Measurements from ENCODE around the gene ETHE1.
A peak's percentile ranks its signal among the peaks of the same experiment; 100 is the strongest.
"Not testable (repeated sequence)": the region's sequence is repeated elsewhere in the genome, so short reads cannot be mapped to it uniquely, and the experiment has no call there.

Gene ETHE1

DNA sequence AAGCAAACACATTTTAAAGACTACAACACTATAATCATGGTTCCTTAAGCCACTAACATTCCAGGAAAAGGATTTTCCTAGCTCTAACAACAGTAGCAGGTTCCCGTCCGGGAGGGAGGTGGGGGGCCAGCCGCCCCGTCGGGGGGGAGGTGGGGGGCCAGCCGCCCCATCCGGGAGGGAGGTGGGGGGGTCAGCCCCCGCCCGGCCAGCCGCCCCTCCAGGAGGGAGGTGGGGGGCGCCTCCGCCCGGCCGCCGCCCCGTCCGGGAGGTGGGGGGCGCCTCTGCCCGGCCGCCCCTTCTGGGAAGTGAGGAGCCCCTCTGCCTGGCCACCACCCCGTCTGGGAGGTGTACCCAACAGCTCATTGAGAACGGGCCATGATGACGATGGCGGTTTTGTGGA lies 20.9 kb upstream of the ETHE1 start:
- H3K4me3 ChIP-seq (ENCODE audit: low read length); H3K9ac ChIP-seq (ENCODE audit: low read depth, low read length); H3K27ac ChIP-seq (ENCODE audit: low read length); H3K4me1 ChIP-seq (ENCODE audit: insufficient read depth, low read length); H3K9me3 ChIP-seq (ENCODE audit: insufficient read depth, low read depth, low read length); H3K27me3 ChIP-seq (ENCODE audit: insufficient read depth, low read length): not testable (repeated sequence)
- H3K36me3 ChIP-seq (ENCODE audit: insufficient read depth, low read depth, low read length): peaks cover 54% of the 10 kb centered on the region

DNA sequence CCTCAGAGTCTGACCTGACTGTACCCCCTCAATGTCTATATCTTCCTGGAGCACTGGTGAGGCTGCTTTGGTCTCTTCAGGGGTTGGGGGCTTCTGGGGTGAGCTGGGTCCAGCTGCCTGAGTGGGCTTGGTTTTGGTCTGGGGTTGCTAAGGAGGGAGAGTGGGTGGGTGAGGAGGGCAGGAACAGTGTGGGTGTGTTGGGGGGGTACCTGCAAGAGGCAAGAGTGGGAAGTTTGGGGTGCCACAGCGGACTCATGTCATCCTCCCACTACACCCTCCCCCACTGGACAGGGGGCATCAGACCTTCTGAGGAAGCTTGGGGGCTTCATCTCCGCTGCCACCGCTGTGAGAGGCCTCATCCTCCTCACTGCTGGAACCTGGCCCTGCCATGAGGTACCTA lies 19.6 kb upstream of the ETHE1 start:
- Histone ChIP-seq H3K9ac (ENCODE audit: low read depth, low read length) (no peak overlapping the region), H3K27ac (ENCODE audit: low read length) (no peak overlapping the region), H3K4me1 (ENCODE audit: insufficient read depth, low read length) (no peaks in the 10 kb centered on the region), H3K36me3 (ENCODE audit: insufficient read depth, low read depth, low read length) (peaks cover 59% of the 10 kb centered on the region), H3K27me3 (ENCODE audit: insufficient read depth, low read length) (no peaks in the 10 kb centered on the region), H3K4me3 (ENCODE audit: low read length) (no peak overlapping the region), H3K9me3 (ENCODE audit: insufficient read depth, low read depth, low read length) (no peaks in the 10 kb centered on the region)

DNA sequence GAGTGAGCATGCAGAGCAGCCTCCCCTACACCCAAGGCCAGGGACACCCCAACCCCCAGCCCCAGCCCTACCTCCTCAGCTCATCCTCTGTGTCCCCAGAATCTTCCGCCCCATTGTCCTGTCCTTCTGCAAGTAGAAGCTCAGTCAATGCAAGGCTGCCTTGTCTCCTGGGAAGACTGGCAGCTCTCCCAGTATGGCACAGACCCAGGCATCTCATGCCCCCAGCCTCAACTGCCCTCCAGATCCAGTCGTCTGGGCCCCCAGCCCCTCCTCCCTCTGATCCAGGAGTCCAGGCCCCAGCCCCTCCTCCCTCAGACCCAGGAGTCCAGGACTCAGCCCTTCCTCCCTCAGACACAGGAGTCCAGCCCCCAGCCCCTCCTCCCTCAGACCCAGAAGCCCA lies 19.0 kb upstream of the ETHE1 start:
- Histone ChIP-seq H3K27me3 (ENCODE audit: insufficient read depth, low read length) (no peaks in the 10 kb centered on the region), H3K27ac (ENCODE audit: low read length) (no peak overlapping the region), H3K4me3 (ENCODE audit: low read length) (no peak overlapping the region), H3K4me1 (ENCODE audit: insufficient read depth, low read length) (no peaks in the 10 kb centered on the region), H3K9ac (ENCODE audit: low read depth, low read length) (no peak overlapping the region), H3K9me3 (ENCODE audit: insufficient read depth, low read depth, low read length) (no peaks in the 10 kb centered on the region), H3K36me3 (ENCODE audit: insufficient read depth, low read depth, low read length) (peaks cover 58% of the 10 kb centered on the region)

DNA sequence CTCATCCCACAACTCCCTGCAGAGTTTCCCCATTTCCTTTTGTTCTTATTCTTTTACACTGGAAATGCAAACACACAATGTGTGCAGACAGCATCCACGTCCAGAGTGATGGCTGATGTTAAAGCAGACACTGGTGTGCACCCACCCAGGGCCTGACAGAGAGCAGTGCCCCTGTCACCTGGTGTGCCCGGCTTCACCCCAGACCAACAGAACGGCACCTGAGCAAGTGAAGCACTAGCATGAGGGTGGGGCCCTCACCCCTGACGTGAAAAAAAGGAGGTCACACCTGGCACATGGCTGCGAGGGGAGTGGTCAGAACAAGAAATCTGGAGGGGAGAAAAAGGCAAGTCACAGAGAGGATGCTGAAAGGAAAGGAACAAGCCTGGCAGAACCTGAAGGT lies 18.3 kb upstream of the ETHE1 start:
- no peak overlapping the region for H3K27ac ChIP-seq (ENCODE audit: low read length)
- H3K9me3 ChIP-seq (ENCODE audit: insufficient read depth, low read depth, low read length): no peaks in the 10 kb centered on the region
- no peak overlapping the region for H3K9ac ChIP-seq (ENCODE audit: low read depth, low read length)
- H3K4me3 ChIP-seq (ENCODE audit: low read length): no peak overlapping the region
- H3K27me3 ChIP-seq (ENCODE audit: insufficient read depth, low read length): no peaks in the 10 kb centered on the region
- H3K36me3 ChIP-seq (ENCODE audit: insufficient read depth, low read depth, low read length): peaks cover 58% of the 10 kb centered on the region; the same call in 1 of the 2 replicates
- H3K4me1 ChIP-seq (ENCODE audit: insufficient read depth, low read length): no peaks in the 10 kb centered on the region

DNA sequence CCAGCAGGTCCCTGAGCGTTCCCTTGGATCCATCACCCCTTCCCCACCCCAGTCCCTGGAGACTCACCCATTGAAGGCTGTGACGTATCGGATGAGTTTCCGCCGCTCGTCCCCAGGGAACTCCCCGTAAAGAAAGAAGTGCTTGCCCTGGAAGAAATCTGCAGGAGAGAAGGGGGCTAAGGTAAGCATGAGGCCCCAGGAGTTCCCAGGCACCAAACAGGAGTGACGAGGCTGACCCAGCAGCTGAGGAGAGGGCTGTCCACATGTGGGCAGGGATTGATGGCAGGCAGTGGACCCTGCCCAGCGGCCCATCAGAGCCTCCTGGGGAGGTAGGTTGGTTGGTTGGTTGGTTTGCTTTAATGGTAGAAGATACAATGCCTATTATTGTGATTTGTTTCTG lies 17.1 kb upstream of the ETHE1 start:
- H3K4me3 ChIP-seq (ENCODE audit: low read length): no peak overlapping the region
- H3K27ac ChIP-seq (ENCODE audit: low read length): no peak overlapping the region
- H3K9ac ChIP-seq (ENCODE audit: low read depth, low read length): no peak overlapping the region
- no peaks in the 10 kb centered on the region for H3K27me3 ChIP-seq (ENCODE audit: insufficient read depth, low read length)
- peaks cover 61% of the 10 kb centered on the region for H3K36me3 ChIP-seq (ENCODE audit: insufficient read depth, low read depth, low read length)
- no peaks in the 10 kb centered on the region for H3K4me1 ChIP-seq (ENCODE audit: insufficient read depth, low read length)
- peaks cover 5% of the 10 kb centered on the region; the same call in 1 of the 2 replicates for H3K9me3 ChIP-seq (ENCODE audit: insufficient read depth, low read depth, low read length)

DNA sequence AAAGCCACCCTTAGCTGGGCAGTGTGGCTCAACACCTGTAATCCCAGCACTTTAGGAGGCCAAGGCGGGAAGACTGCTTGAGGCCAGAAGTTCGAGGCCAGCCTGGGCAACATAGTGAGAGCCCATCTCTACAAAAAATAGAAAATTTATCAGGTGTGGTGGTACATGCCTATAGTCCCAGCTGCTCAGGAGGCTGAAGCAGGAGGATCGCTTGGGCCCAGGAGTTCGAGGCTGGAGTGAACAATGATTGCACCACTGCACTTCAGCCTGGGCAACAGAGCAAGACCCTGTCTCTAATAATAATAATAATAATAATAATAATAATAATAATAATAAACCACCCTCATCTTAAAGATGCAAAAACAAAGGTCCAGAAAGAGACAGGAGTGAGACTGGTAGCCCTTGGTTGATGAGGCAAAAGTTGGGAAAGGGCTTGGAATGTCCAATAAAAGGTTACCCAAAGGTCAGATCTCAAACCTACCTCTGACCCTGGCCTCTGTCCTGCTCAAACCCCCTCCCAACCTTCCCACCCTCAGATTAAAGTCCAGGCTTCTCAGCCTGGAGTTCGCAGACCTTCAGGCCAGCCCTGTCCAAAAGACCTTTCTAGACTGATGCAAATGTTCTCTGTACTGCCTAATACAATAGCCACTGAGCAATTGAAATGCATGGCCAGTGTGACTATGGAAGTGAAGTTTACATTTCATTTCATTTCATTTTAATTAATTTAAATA lies 15.1 kb upstream of the ETHE1 start:
- Histone ChIP-seq H3K36me3 (ENCODE audit: insufficient read depth, low read depth, low read length) (peaks cover 76% of the 10 kb centered on the region), H3K9me3 (ENCODE audit: insufficient read depth, low read depth, low read length) (peaks cover 15% of the 10 kb centered on the region; the same call in 1 of the 2 replicates), H3K9ac (ENCODE audit: low read depth, low read length) (no peak overlapping the region), H3K4me3 (ENCODE audit: low read length) (no peak overlapping the region), H3K27me3 (ENCODE audit: insufficient read depth, low read length) (no peaks in the 10 kb centered on the region), H3K27ac (ENCODE audit: low read length) (no peak overlapping the region), H3K4me1 (ENCODE audit: insufficient read depth, low read length) (no peaks in the 10 kb centered on the region)

DNA sequence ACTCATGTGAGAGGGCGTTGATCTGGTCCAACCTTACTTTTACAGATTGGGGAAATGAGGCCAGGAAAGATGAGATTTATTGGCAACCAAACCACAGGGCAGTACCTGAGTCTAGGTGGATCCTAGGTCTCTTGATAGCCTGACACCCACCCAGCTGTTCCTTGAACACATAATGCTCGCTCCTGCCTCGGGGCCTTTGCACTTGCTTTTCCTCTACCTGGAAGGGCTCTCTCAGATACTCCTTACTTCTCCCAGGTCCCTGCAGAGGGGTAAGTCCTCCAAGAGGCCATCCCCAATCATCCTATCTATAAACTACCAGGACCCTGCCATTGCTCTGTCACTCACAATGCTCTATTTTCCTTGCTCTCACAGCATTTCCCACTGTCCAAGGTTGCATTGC lies 13.4 kb upstream of the ETHE1 start:
- Histone ChIP-seq H3K27me3 (ENCODE audit: insufficient read depth, low read length) (no peaks in the 10 kb centered on the region), H3K4me1 (ENCODE audit: insufficient read depth, low read length) (0 out of 2 replicates have a peak, but pooled peaks cover 4% of the 10 kb centered on the region), H3K9ac (ENCODE audit: low read depth, low read length) (no peak overlapping the region), H3K9me3 (ENCODE audit: insufficient read depth, low read depth, low read length) (peaks cover 15% of the 10 kb centered on the region; the same call in 1 of the 2 replicates), H3K36me3 (ENCODE audit: insufficient read depth, low read depth, low read length) (peaks cover 74% of the 10 kb centered on the region), H3K27ac (ENCODE audit: low read length) (no peak overlapping the region), H3K4me3 (ENCODE audit: low read length) (no peak overlapping the region)

DNA sequence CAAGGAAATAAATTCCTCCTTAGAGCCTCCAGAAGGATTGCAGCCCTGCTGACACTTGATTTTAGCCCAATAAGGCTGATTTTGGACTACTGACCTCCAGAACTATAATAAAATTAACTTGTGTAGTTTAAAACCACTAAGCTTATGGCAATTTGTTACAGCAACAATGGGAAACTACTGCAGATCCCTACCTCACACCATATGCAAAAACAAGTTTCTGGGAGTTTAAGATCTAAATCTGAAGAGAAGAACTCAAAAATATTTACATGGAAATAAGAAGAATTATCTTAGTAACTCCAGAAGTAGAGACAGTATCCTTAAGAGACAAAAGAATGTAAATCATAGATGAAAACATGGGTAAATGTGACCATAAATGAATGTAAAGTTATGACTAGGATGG lies 11.9 kb upstream of the ETHE1 start:
- Histone ChIP-seq H3K4me3 (ENCODE audit: low read length) (no peak overlapping the region), H3K27me3 (ENCODE audit: insufficient read depth, low read length) (no peaks in the 10 kb centered on the region), H3K9ac (ENCODE audit: low read depth, low read length) (no peak overlapping the region), H3K9me3 (ENCODE audit: insufficient read depth, low read depth, low read length) (peaks cover 15% of the 10 kb centered on the region; the same call in 1 of the 2 replicates), H3K4me1 (ENCODE audit: insufficient read depth, low read length) (peaks cover 10% of the 10 kb centered on the region; the same call in 1 of the 2 replicates), H3K27ac (ENCODE audit: low read length) (no peak overlapping the region), H3K36me3 (ENCODE audit: insufficient read depth, low read depth, low read length) (peaks cover 63% of the 10 kb centered on the region)

DNA sequence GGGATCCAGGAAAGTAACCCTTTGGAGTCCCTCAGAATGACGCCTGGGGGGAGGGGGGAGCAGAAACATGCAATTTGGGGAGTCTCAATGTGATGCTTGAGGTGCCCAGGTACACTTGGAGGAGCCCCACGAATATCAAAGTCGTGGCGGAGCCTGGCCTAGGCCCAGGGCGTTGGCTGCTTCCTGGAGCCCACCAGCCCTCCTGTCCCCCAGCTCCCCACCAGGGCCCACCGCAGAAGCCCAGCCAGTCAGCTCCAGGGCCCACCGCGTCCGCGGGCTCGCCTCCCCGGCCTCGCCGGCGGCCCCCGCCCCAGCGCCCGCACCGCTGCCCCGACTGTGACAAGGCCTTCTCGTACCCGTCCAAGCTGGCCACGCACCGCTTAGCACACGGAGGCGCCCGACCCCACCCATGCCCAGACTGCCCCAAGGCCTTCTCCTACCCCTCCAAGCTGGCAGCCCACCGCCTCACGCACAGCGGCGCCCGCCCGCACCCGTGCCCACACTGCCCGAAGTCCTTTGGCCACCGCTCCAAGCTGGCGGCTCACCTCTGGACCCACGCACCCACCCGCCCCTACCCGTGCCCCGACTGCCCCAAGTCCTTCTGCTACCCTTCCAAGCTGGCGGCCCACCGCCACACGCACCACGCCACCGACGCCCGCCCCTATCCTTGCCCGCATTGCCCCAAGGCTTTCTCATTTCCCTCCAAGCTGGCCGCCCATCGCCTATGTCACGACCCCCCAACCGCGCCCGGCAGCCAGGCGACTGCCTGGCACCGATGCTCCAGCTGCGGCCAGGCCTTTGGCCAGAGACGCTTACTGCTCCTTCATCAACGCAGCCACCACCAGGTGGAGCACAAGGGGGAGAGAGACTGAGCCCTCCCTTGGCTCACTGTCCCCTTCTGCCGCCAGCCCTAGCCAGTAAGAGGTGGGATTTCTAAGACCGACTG lies 8.1 kb upstream of the ETHE1 start:
- Histone ChIP-seq H3K4me1 (ENCODE audit: insufficient read depth, low read length) (peaks cover 14% of the 10 kb centered on the region; the same call in 1 of the 2 replicates), H3K36me3 (ENCODE audit: insufficient read depth, low read depth, low read length) (peaks cover 27% of the 10 kb centered on the region), H3K4me3 (ENCODE audit: low read length) (peak overlapping the region; percentile 70; the same call in 1 of the 2 replicates), H3K9me3 (ENCODE audit: insufficient read depth, low read depth, low read length) (peaks cover 15% of the 10 kb centered on the region; the same call in 1 of the 2 replicates), H3K27ac (ENCODE audit: low read length) (no peak overlapping the region), H3K9ac (ENCODE audit: low read depth, low read length) (peak overlapping the region; percentile 63; the same call in 1 of the 2 replicates), H3K27me3 (ENCODE audit: insufficient read depth, low read length) (no peaks in the 10 kb centered on the region)

DNA sequence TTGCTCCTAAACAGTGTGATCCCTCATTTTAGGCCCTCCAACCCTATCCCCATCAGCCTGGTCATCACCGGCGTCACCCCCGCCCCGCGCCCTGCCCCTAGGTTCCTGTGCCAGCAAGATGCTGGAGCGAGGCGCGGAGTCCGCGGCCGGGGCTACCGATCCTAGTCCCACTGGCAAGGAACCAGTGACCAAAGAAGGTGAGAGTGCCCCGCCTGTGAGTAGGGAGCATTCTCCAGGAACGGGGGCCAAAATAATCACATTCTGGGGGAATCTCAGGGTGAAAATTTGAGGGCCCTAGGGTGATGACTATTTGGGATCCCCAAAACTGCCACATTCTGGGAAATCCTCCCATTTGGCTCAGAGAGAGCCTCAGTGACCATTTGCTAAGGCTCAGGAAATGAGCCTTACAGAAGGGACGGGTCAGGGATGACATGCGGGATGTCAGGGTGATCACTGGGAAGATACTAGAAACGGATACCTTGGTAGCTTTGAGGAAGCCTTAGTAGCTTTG lies 7.4 kb upstream of the ETHE1 start:
- Histone ChIP-seq H3K4me1 (ENCODE audit: insufficient read depth, low read length) (peaks cover 14% of the 10 kb centered on the region; the same call in 1 of the 2 replicates), H3K9ac (ENCODE audit: low read depth, low read length) (peak overlapping the region; percentile 63; the same call in 1 of the 2 replicates), H3K27me3 (ENCODE audit: insufficient read depth, low read length) (no peaks in the 10 kb centered on the region), H3K9me3 (ENCODE audit: insufficient read depth, low read depth, low read length) (peaks cover 12% of the 10 kb centered on the region; the same call in 1 of the 2 replicates), H3K4me3 (ENCODE audit: low read length) (peak overlapping the region; percentile 70; the same call in 1 of the 2 replicates), H3K27ac (ENCODE audit: low read length) (peak overlapping the region; percentile 56), H3K36me3 (ENCODE audit: insufficient read depth, low read depth, low read length) (peaks cover 22% of the 10 kb centered on the region)

DNA sequence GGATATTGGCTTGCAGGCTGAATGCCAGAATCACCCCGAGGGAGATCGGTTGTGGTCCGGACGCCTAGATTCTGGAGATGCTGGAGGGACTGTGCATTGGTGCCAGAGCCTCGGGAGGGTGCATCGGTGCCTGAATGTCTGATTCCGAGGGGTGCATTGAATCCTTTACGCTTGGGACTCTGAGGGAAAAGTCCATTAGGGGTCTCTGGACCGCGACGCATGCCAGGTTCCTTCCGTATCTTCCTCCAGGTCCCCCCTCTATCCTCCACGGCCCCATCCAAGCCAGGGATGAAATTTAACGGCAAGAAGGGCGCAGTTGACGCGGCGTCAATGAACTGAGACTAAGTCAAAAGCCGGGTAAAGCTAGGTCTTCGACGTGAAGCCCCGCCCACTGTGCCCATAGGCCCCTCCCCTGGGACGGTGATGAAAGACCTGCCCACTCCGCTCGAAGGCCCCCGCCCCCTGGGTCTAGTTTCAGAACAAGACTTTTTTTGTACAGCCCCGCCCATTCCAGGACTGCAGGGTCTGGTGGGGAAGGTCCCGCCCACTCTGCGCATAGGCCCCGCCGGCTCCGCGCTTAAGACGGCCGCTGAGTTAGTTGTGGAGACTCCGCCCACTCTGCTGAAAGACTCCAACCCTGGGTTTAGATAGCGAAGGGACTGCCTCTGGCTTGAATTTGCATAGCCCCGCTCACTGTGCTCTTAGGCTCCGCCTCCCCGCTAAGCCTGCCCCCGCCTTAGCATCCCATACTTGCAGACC lies 6.7 kb upstream of the ETHE1 start:
- Histone ChIP-seq H3K9me3 (ENCODE audit: insufficient read depth, low read depth, low read length) (peaks cover 6% of the 10 kb centered on the region; the same call in 1 of the 2 replicates), H3K36me3 (ENCODE audit: insufficient read depth, low read depth, low read length) (peaks cover 16% of the 10 kb centered on the region), H3K9ac (ENCODE audit: low read depth, low read length) (peak overlapping the region; percentile 63; the same call in 1 of the 2 replicates), H3K4me3 (ENCODE audit: low read length) (peak overlapping the region; percentile 70), H3K27ac (ENCODE audit: low read length) (no peak overlapping the region), H3K27me3 (ENCODE audit: insufficient read depth, low read length) (no peaks in the 10 kb centered on the region), H3K4me1 (ENCODE audit: insufficient read depth, low read length) (peaks cover 14% of the 10 kb centered on the region; the same call in 1 of the 2 replicates)

Measured in iPS-20b (cell line).